ENCODE results near the gene TARS2.

GRCh38 chr1:150548324-150548631 lies 61.1 kb downstream of the TARS2 start:
- TF ChIP-seq CTCF (CRISPR knock-in tag; IDR thresholded peaks at IDR 0.05) = no peak
- no peak for TF ChIP-seq BRCA1 (CRISPR knock-in tag; IDR thresholded peaks at IDR 0.05)
- no peak for TF ChIP-seq TOE1 (CRISPR knock-in tag; IDR thresholded peaks at IDR 0.05)
- TF ChIP-seq ARID2 (CRISPR knock-in tag; IDR thresholded peaks at IDR 0.05; ENCODE audit: borderline replicate concordance) = no peak
- no peak for TF ChIP-seq HNRNPH1 (optimal IDR thresholded peaks at IDR 0.05; ENCODE audit: low read depth, low read length)
- no peak for TF ChIP-seq TFAP4 (IDR thresholded peaks at IDR 0.05; ENCODE audit: borderline replicate concordance, low read depth)
- TF ChIP-seq ZNF737 (CRISPR knock-in tag; IDR thresholded peaks at IDR 0.05; ENCODE audit: borderline replicate concordance) = no peak
- TF ChIP-seq SMARCE1 (IDR thresholded peaks at IDR 0.05; ENCODE audit: borderline replicate concordance) = no peak
- 0 out of 2 replicates have a peak, but pooled peaks have one; percentile 13 for TF ChIP-seq NCOA1 (CRISPR knock-in tag; IDR thresholded peaks at IDR 0.05)
